Right atrium auricular region (tissue), 2 donors: ENCODE results near the gene CHKA. TPM values are rescaled to one million over a fixed set of nuclear protein-coding genes. Genes with fewer than 3 reads are reported as not detected.

Source experiments
- DNase-seq: peaks from one replicate; pipeline ENCODE4 v3.0.0-alpha.2; 2019; ENCODE audit warnings: low spot score
- H3K27ac ChIP-seq, 2 donors: fragments of 200-600 bp; sonication (generic); 1 replicate in 1 of 2; 2 replicates in 1 of 2; pipeline ENCODE4 v1.5.1; 2016 to 2019
- H3K27me3 ChIP-seq, 2 donors: fragments of 200-600 bp; sonication (generic); one replicate each; pipeline versions ENCODE4 v1.5.1 to v1.6.0; 2017 to 2019
- H3K36me3 ChIP-seq: fragments of 200-600 bp; sonication (generic); one replicate; pipeline ENCODE4 v1.5.1; 2016
- H3K4me1 ChIP-seq, 2 donors: fragments of 200-600 bp; sonication (generic); one replicate each; pipeline versions ENCODE4 v1.5.1 to v1.6.0; 2017 to 2019
- H3K4me3 ChIP-seq, 2 donors: fragments of 200-600 bp; sonication (generic); 1 replicate in 1 of 2; 2 replicates in 1 of 2; pipeline ENCODE4 v1.5.1; 2017 to 2019; ENCODE audit warnings: mild to moderate bottlenecking in 1 of 2, moderate library complexity in 1 of 2
- H3K9me3 ChIP-seq, 2 donors: fragments of 200-600 bp; sonication (generic); one replicate each; pipeline ENCODE4 v1.5.1; 2019
- total RNA-seq, 2 donors: library from RNA; depleted of rRNA; stranded (reverse); fragments of >200 nt; gene quantifications; one replicate each; pipeline ENCODE4 v1.1.0, GENCODE V29; 2016
- TF ChIP-seq, protein P1 (sequence below), 2 donors: fragments of 200-600 bp; sonication (generic); IDR thresholded peaks; one replicate each; pipeline ENCODE4 v1.5.1; 2019; ENCODE audit warnings: antibody characterized with exemption in 2 of 2

The CHKA gene
- total RNA-seq, 2 donors from 2014 or later = 6.1 to 10.3 TPM

DNA sequence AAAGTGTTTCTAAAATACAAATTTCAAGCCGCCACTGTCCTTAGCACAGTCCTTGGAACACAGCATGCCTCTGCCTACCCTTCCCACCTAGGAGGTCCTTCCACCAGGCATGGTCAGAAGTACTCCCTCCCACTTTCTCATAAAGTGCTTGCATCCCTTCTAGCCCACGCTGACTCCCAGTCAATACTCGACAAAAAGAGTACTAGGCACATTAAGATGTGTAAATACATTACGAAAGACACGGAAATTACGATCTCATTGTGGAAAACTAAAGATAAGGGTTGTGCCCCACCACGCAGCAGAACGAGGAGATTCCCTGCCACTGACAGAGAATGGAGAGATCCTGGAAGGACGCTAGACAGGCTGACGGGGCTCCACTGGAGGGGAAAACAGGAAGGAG, 13.5 kb downstream of the CHKA start:
- DNase-seq = no peak
- H3K9me3 ChIP-seq = no peaks in the 10 kb centered on the region
- TF ChIP-seq, protein P1, sequence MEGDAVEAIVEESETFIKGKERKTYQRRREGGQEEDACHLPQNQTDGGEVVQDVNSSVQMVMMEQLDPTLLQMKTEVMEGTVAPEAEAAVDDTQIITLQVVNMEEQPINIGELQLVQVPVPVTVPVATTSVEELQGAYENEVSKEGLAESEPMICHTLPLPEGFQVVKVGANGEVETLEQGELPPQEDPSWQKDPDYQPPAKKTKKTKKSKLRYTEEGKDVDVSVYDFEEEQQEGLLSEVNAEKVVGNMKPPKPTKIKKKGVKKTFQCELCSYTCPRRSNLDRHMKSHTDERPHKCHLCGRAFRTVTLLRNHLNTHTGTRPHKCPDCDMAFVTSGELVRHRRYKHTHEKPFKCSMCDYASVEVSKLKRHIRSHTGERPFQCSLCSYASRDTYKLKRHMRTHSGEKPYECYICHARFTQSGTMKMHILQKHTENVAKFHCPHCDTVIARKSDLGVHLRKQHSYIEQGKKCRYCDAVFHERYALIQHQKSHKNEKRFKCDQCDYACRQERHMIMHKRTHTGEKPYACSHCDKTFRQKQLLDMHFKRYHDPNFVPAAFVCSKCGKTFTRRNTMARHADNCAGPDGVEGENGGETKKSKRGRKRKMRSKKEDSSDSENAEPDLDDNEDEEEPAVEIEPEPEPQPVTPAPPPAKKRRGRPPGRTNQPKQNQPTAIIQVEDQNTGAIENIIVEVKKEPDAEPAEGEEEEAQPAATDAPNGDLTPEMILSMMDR (IDR thresholded peaks at IDR 0.05) = no peak

DNA sequence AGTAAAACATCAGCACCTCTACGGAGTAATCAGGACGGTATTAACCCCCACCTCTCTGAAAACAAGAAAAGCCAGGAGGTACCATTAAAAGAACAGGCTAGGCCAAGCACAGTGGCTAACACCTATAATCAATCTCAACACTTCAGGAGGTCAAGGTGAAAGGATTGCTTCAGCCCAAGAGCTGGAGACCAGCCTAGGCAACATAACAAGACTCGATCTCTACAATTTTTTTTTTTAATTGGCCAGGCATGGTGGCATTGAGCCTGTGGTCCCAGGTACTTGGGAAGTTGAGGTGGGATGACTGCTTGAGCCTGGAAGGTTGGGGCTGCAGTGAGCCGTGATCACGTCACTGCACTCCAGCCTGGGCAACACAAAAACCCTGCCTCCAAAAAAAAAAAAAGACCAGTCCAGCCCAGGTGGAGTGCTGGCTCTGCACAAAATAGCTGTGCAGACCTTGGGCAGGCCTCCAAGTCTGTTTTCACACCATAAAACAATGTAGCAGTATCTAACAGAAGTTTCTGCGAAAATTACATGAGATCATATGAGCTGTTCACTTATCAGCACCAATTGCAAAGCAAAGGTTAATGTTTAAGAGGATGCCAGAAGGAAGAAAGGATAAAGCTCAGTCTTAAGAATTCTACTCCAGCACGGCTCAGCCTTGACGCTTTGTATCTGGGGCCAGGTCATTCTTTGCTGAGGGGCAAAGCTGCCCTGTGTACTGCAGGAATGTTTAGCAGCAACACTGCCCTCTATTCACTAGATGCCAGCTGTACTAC, 14.8 kb downstream of the CHKA start:
- TF ChIP-seq, protein P1 (IDR thresholded peaks at IDR 0.05) = no peak
- Histone ChIP-seq H3K27ac (no peak overlapping the region), H3K36me3 (no peaks in the 10 kb centered on the region), H3K27me3 (no peaks in the 10 kb centered on the region), H3K9me3 (no peaks in the 10 kb centered on the region), H3K4me1 (peaks cover 0 to 13% of the 10 kb centered on the region in 2 donors), H3K4me3 (no peak overlapping the region)
- DNase-seq = no peak

More for the DNA sequence above, 13.5 kb downstream of the CHKA start:
- Histone ChIP-seq H3K4me3 (no peak overlapping the region), H3K27me3 (no peaks in the 10 kb centered on the region), H3K27ac (no peak overlapping the region), H3K4me1 (peaks cover 0 to 13% of the 10 kb centered on the region in 2 donors), H3K36me3 (no peaks in the 10 kb centered on the region)

DNA sequence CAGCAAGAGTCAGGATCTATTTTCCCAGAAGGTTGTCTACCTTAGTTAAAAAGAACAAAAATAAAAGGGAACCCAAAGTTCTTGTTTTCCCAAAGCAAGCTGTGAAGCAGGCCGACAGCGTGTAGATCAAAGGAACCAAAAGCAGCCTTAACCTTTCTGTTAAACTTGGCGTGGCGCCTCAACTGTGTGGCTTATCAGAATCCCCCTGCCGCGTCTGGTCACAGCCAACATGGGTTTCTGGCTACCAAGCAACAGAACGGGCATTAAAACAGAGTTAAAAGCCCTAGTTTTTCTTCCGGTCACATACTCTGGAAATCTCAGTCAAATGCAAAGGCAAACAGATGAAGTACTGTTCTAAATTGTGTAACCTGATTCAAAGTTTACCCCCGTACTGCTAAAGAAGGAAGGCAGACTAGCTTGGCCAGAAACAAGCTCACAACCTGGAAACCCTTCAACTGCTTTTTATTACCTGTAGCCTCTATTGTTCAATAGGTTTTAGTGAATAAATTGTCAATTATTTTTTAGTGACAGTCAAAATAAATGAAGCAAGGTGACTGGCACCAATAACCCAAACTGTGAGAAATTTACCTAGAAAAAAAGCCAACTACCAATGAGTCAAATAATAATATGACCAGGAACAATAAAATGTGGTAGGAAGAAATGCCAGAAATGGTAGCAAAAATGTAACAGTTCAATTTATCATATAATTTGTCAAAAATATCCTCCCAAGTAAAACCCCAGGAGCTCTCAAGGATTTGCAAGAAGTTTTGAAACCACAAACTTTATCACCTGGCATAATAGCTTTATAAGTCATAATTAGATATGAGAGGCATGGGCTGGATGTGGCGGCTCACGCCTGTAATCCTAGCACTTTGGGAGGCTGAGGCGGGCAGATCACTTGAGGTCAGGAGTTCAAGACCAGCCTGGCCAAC, 21.4 kb downstream of the CHKA start:
- DNase-seq = no peak
- H3K36me3 ChIP-seq = no peaks in the 10 kb centered on the region
- H3K4me3 ChIP-seq = no peak overlapping the region
- H3K27ac ChIP-seq = no peak overlapping the region
- no peaks in the 10 kb centered on the region for H3K27me3 ChIP-seq
- TF ChIP-seq, protein P1 (IDR thresholded peaks at IDR 0.05) = no peak
- peaks cover 0 to 16% of the 10 kb centered on the region in 2 donors for H3K4me1 ChIP-seq
- no peaks in the 10 kb centered on the region for H3K9me3 ChIP-seq

DNA sequence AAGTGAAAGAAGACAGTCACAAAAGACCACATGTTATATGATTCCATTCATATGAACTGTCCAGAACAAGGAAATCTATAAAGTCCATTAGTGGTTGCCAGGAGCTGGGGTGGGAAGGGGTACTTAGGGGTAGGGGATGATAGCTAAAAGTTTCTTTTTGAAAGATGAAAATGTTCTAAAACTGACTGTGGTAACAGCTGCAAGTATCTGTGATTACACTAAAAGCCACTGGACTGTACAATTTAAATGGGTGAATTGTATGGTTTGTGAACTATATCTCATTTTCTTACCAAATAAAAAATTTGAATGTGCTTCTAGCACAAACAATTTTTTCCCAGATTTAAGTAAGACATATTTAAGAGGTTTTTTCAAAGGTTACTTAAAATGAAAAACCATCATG, 22.1 kb downstream of the CHKA start:
- no peak overlapping the region for H3K27ac ChIP-seq

DNA sequence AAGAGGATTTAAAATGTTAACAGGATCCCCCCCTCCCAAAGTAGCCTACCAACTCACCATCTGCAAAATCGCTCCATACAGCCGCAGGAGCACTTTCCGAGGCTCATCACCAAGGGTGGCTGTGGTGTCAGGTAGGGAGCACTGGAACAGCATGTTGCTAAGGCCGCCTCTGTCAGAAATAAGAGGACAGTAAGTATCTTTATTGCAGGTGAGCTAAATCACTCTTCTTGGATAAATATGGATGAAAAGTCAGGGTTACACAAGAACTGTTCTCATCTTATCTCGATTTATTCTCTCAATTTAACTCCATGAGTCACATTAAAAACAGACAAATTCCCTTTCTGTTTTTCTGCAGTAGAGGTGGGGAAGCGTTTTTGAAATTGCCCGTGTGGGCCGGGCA, 24.2 kb downstream of the CHKA start:
- Histone ChIP-seq H3K27me3 (no peaks in the 10 kb centered on the region), H3K4me3 (no peak overlapping the region), H3K9me3 (no peaks in the 10 kb centered on the region), H3K36me3 (no peaks in the 10 kb centered on the region), H3K4me1 (peaks cover 0 to 16% of the 10 kb centered on the region in 2 donors), H3K27ac (no peak overlapping the region)
- TF ChIP-seq, protein P1 (IDR thresholded peaks at IDR 0.05) = no peak
- no peak for DNase-seq

More for the DNA sequence above, 22.1 kb downstream of the CHKA start:
- no peak for DNase-seq
- no peaks in the 10 kb centered on the region for H3K36me3 ChIP-seq
- no peak overlapping the region for H3K4me3 ChIP-seq
- TF ChIP-seq, protein P1 (IDR thresholded peaks at IDR 0.05) = no peak
- no peaks in the 10 kb centered on the region for H3K27me3 ChIP-seq
- peaks cover 0 to 16% of the 10 kb centered on the region in 2 donors for H3K4me1 ChIP-seq
- H3K9me3 ChIP-seq = no peaks in the 10 kb centered on the region
